GM19452 (cell line): Measurements from ENCODE around the gene TRIM72.
"Not testable (repeated sequence)": the region's sequence is repeated elsewhere in the genome, so short reads cannot be mapped to it uniquely, and the experiment has no call there.

Experiments used
- ATAC-seq: cut with Tn5 transposase; IDR thresholded peaks from one replicate; pipeline ENCODE4 v1.9.1; 2021; ENCODE audit not compliant: unreplicated experiment

Gene TRIM72

DNA sequence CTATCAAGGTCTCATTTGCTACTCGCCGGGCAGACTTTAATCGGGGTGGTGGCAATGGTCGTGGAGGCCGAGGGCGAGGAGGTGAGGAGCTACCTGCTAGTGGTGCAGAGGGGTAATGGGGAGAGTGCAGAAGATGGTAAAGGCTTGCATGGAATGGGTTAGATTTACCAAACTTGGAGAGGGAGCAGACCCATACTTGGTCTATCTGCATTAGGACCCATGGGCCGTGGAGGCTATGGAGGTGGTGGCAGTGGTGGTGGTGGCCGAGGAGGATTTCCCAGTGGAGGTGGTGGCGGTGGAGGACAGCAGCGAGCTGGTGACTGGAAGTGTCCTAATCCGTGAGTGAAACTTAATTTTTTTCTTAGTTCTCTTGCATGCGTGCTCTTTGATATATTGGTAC lies 23.9 kb upstream of the TRIM72 start:
- no peak for ATAC-seq

DNA sequence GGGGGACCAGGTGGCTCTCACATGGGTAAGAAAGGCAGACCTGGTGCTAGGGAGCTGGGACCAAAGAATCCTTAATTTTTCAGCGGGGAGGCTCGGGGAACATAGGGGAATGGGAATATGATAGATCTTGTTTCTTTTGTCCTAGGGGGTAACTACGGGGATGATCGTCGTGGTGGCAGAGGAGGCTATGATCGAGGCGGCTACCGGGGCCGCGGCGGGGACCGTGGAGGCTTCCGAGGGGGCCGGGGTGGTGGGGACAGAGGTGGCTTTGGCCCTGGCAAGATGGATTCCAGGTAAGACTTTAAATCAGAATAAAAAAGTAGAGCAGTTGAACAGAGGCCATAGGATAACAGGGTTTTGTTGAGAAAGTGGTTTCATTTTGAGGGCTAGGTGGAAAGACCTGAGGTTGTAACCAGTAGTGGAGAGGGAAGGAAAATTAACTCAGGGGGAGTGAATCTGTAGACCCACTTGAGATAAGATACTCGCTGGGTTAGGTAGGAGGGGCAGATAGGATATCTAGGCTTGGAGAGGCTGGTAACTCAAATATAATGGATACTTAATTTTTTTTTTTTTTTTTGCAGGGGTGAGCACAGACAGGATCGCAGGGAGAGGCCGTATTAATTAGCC lies 23.0 kb upstream of the TRIM72 start:
- ATAC-seq = no peak

DNA sequence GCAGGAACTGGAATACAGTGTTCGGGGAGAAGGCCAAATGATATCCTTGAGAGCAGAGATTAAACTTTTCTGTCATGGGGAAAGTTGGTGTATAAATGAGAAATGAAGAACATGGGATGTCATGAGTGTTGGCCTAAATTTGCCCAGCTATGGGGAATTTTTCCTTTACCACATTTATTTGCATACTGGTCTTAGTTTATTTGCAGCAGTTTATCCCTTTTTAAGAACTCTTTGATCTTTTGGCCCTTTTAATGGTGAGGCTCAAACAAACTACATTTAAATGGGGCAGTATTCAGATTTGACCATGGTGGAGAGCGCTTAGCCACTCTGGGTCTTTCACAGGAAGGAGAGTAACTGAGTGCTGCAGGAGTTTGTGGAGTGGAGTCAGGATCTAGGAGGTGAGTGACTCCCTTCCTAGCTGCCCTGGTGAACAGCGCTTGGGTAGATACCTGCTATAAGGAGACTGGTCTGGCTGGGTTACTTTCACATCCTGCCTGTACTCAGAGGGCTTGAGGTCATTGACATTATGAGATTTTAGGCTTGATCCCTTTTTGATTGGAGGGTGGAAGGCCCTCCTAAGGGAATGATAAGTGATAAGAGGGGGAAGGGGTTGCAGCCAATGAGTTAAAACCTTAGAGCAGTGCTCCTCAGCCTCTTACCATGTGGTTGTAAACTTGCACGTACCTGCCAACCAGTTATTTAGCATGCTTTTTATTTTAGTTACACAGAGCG lies 22.1 kb upstream of the TRIM72 start:
- ATAC-seq = no peak

DNA sequence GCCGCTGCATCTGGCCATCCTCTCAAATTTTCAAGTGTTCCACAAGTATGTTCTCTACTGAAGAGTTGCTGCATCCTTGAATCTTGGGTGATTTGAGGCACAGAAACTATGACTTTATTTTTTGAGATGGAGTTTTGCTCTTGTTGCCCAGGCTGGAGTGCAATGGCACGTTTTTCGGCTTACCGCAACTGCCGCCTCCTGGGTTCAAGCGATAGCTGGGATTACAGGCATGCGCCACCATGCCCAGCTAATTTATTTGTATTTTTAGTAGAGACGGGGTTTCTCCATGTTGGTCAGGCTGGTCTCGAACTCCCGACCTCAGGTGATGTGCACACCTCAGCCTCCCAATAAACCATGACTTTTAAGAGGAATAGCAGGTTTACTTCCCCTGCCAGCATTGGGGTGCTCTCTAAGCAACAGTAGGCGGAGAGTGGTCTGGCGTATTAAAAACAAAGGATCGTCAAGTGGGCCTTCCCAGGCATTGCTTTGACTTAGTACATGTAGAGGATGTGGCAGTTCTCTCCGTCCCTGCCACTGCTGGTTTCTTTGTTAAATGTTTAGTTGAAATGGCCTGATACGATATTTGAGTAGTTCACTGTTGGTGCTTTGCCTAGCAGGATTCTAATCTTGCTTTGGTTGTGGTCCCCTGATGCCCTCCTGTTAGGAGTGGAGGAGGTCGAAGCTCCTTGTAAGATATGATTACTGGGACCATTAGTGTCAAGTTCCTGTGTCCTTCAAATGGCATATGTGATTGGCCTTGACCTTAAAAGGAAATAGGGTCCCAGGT lies 20.9 kb upstream of the TRIM72 start:
- ATAC-seq = no peak

DNA sequence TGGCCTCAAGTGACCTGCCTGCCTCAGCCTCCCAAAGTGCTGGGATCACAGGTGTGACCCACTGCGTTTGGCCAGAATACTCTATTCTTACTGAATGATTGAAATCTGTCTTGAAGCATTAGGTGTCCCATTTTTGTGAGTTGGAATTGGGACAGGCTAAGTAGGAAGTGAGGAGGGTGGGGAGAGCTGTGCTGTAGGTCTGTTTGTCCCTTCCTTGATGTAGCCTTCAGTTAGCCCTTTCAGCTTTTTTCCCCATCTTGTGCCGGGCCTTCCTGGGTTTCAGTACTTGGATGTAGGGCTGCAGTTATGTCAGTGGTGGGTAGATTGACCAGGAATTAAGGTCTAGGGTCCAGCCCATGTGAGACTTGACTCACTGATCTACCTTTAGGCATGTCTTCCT lies 20.0 kb upstream of the TRIM72 start:
- no peak for ATAC-seq

DNA sequence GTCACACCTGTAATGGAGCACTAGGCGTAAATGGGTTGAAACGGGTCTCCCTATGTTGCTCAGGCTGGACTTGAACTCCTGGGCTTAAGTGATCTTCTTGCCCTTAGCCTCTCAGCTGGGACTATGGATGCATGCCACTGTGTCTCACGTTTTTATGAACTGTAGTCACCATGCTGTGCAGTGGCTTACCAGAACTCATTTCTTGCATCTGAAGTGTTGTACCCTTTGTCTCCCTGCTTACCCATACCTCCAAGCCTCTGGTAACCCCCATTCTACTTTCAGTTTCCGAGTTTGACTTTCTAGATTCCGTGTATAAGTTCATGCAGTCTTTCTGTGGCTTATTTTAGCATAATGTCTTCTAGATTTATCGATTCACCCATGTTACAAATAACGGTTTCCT lies 19.0 kb upstream of the TRIM72 start:
- ATAC-seq = no peak

DNA sequence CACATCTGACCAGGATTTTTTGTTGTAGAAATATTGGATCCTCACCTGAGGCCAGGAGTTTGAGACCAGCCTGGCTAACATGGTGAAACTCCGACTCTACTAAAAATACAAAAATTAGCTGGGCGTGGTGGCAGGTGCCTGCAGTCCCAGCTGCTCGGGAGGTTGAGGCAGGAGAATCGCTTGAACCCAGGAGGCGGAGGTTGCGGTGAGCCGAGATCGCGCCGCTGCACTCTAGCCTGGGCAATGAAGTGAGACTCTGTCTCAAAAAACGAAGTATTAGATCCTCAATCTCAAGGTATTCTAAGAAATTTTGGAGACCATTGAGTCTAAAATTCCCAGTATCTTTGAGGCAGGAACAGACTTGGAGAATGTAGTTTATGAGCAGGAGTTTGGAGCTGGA lies 18.1 kb upstream of the TRIM72 start:
- not testable (repeated sequence) for ATAC-seq

DNA sequence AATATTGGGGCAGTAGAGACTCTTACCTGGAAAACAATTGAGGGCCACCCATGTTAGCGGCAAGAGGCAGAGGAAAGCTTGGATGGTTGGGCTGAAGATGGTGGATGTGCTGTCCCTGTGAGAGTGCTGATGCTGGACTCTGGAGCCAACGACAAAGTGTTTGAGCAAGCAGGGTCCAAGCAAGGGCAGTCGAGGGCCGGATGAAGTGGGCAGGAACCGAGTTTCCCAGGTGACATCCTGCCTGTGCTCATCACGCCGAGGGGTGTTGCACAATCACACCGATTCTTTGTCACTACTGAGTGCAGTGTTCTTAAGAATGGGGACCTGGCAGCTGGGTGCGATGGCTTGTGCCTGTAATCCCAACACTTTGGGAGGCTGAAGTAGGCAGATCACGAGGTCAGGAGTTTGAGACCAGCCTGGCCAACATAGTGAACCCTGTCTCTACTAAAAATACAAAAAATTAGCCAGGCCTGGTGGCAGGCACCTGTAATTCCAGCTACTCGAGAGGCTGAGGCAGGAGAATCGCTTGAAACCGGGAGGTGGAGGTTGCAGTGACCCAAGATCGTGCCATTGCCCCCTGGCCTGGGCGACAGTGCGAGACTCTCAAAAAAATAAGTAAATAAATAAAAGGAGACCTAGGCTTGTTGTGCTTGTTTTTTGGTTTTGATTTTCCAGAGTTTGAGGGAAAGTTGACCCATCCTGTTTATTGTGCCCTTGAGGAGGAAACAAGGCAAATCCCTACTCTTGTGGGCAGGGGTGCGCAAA lies 17.4 kb upstream of the TRIM72 start:
- ATAC-seq = no peak

DNA sequence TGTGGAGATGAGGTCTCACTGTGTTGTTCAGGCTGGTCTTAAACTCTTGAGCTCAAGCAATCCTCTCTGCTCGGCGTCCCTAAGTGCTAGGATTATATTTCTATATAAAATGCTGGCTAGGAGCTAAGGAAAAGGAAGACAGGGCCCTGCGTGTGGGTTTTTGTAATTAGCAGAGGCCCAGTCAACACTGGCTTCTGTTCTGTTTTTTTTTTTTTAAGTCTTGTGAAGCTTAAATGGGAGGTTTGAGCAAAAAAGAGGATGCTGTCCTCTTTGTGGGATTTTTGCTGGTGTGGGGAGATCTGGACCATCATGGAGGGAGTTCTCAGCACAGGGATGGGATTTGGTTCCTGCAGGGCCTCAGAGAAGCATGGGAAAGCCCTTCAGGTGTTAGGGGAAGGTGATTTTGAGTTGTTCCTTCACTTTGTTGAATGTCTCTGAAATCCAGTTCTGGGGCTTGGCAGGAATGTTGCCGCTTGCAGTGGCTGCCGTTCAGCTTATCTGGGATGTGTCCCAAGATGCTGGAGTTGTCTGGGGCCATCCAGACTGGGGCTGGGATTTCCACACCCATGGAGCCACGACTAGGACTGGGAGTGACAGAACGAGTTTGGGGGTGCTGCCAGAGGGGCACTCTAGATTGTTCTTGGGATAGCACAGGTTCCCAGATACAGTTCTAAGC lies 15.6 kb upstream of the TRIM72 start:
- ATAC-seq = no peak

DNA sequence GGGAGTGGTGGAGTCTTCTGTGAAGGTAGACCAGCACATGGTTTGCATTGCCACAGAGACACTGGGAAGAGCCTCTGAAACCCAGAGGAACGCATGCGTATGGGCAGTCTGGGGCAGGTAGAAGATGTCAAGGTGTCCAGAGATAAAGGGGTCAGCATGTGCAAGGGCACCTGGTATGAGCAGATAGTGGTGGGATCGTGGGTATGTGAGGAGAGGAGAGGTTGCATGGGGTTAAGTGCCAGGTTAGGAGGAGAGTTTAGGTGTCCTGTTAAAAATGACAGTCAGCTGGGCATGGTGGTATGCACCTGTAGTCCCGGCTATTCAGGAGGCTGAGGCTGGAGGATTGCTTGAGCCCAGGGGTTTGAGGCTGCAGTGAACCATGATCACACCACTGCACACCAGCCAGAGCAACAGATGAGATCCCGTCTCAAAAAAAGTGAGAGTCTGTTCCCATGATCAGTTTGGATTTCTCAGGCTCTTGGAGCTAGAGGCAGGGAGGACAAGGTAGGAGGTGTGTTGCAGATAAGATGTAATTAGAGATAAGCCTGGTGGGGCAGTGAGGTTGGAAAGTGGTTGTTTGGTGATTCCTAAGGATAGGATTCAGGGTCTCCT lies 14.4 kb upstream of the TRIM72 start:
- ATAC-seq = no peak

DNA sequence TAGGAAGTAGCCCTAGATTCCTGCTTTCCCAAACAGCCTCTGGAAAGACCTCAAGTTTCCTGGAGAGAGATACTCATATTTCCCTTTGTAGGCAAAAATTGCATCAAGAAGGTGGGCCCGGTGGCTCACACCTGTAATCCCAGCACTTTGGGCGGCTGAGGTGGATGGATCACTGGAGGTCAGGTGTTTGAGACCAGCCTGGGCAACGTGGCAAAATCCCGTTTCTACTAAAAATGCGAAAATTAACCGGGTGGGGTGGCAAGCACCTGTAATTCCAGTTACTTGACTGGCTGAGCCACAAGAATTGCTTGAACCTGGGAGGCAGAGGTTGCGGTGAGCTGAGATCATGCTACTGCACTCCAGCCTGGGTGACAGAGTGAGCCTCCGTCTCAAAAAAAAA lies 13.8 kb upstream of the TRIM72 start:
- not testable (repeated sequence) for ATAC-seq

DNA sequence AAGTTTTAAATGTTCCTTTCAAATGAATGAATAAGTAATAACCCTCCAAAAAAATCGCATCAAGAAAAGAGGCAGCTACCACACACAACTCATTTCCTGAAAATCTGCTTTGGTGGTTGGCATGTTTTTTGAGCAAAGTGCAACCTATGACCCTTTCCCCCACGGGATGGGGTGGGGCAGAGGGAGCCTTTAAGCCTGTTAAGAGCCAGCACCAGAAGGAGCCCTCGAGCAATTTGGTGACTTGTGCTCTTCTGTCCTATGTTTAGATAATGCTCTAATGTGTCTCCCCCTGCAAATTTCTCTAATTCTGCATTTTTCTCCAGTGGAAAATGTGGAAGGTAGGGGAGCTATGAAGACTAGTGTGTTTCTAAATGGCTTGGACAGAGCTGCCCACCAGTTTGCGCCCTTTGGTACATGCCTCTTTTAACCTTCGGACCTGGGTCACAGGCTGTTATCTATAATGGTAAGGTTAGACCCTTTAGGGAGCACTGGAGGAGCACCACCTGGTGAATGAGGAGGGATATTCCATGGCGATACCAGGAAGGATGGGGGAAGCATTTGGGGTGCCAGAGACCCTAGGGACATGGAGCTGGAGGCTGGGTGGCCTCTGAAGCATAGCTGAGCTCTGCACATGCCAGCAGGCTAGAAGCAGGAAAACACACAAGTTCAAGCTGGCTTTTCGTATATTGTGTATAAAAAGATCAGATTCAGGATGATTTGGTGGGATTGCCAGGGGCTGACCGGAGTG lies 12.9 kb upstream of the TRIM72 start:
- ATAC-seq = no peak

DNA sequence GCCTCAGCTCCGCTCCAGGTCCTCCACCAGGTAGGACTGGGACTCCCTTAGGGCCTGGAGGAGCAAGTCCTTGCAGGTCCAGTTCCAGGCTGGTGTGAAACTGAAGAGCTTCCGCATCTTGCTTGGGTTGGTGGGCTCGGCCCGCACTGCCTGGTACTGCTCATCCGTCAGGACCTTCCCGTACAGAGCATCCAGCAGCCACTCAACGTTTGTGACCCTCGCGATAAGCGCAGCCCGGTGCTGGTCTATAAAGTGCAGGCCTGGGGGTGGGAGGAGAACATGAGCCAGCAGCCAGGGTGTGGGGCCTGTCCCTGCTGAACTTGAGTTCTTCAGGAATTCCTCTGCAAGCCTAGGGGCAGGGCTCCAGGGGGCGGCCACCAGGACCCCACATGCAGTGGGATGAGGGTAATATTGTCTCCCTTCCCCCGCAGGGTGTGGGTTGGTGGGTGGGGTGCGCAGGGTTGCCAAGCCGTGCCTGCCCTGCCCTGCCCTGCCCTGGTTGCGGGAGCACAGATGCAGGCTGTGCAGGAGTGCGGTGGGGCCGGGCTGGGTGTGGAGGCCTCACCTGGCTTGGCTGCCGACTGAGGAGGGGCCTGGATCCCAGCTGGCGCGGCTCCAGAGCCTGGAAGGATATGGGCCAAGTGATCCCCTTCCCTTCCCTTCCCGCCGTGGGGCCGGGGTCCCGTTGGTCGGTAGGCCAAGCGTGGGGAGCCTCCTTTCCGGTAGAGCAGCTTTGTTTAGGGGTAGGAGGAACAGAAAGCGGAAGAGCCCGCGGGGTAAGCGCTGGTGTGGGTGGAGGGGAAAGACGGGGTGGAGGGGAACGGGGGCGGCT lies 12.1 kb upstream of the TRIM72 start:
- ATAC-seq = peak; percentile 55

DNA sequence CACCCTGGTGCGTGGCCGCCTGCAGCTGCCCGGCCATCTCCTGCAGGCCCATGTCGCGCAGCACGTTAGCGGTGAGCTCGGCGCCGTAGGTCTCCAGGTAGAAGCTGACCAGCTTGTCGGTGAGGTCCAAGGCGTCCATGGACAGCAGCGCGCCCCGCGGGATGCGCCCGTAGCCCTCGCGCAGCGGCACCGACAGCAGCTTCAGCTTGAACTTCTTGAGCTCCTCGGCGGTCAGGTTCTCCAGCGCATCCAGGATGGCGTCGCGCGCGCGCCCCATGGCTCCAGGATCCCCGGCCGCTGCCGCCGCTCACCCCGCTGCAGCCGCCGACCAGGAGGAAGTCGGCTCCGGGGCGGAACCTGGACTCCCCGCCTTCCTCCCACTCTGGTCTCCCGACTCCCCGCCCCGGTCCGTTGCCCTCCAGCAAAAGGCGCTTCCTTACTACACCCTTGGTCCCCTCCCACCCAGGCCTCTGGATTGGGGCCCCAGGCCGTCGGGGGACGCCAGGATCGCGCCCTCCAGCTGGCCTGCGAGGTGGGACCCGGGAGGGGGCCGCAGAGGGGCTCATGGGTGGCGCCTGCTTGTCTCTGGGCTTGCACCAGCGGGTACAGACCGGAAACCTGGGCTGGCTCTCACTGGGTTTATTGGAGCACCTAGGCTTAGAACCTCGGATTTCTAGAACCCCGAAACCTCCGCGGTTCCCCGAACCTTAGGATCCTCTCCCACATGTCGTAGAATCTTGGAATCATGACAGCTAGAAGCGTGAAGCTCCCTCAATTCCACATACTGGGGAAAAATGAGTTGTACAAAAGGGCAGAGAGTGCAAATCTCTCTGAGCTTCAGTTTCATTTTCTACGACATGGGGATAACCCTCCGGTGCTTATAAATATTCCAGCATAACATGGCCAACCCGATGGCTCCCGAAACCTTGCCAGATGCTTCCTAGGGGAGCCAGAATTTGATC lies 11.2 kb upstream of the TRIM72 start, which contains the start of gene PYCARD:
TSS of gene PYCARD (minus strand) at position 347 of the 962 bp plus-strand sequence. CDS start at position 277, 70 bp downstream.
- ATAC-seq = peak; percentile 45

DNA sequence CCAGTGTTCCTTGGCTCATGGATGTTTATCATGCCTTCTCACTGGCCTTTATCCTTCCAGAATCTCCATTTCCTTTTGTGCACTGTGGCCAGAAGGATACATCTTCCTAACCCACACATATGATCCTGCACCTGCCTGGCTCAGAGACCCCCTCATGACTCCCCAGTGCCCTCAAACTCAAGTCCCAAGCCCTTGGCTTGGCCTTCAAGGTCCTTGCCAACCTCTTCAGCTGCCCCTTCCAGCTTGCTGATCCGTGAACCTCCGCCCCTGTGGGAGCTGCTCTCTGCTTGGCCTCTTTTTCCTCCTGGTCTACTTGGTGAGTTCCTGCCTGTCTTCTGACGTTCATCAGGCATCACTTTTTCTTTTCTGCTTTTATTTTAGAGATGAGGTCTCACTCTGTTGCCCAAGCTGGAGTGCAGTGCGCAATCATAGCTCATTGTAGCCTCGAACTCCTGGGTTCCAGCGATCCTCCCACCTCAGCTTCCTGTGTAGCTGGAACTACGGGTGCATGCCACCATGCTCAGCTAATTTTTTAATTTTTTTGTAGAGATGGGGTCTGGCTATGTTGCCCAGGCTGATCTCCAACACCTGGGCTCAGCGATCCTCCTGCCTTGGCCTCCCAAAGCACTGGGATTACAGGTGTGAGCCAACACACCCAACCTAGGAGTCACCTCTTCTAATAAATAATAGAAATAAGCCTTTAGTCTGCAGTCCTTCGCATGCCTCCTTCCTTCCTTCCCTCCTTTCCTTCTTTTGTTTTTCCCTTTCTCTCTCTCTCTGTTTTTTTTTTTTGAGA lies 8.8 kb upstream of the TRIM72 start:
- ATAC-seq = no peak

DNA sequence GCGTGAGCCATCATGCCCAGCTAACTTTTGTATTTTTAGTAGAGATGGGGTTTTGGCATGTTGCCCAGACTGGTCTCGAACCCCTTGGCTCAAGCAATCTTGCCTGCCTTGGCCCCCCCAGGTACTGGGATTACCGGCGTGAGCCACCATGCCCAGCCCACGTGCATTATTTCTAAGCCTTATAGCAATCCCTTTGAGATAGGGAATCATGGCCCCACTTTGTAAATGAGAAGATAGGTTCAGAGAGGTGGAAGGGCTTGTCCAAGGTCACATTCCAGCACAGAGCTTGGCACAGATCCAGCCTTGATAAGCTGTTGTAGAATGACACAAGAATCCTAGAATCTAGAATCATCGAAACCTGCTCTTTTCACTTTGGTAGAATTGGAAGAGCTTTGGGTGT lies 7.1 kb upstream of the TRIM72 start:
- no peak for ATAC-seq

DNA sequence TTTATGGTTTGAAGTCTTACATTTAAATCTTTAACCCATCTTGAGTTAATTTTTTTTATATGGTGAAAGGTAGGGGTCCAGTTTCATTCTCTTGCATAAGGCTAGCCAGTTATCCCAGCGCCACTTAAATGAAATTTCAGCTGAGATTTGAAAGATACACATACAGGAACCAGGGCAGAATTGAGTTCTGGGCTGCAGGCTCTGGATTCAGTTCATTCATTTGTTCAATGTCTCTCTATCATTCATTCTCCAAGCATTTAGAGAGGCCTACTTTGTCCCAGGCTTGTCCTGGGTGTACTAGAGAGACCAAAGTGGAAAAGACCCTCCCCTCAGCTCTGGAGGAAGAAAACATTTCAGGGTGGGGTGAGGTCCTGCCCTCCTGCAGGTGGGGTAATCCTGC lies 577 bp upstream of the TRIM72 start:
- ATAC-seq = no peak
